ENCODE results near the gene WIZ. TPM values are rescaled to one million over a fixed set of nuclear protein-coding genes. Genes with fewer than 3 reads are reported as not detected.

The WIZ gene
- 10 to 100 TPM; 38.0 to 38.6 TPM for total RNA-seq
- polyA plus RNA-seq (2013, experiment 1 of 2) = 51.9 TPM
- 44.8 TPM for polyA plus RNA-seq (2013, experiment 2 of 2)
- long read RNA-seq, experiment 1, partial matches to known transcripts = 15 of 17 reads
- long read RNA-seq, experiment 1, other reads (novel, unspliced or antisense) = 2 of 17 reads
- long read RNA-seq, experiment 2, full-length matches to known transcripts = 9 of 34 reads
- long read RNA-seq, experiment 2, partial matches to known transcripts = 13 of 34 reads
- long read RNA-seq, experiment 2, other reads (novel, unspliced or antisense) = 12 of 34 reads
- long read RNA-seq, experiment 3, partial matches to known transcripts = 4 of 4 reads
- long read RNA-seq, experiment 3, other reads (novel, unspliced or antisense) = 0 of 4 reads
- long read RNA-seq, experiment 4 = 0 reads

DNA sequence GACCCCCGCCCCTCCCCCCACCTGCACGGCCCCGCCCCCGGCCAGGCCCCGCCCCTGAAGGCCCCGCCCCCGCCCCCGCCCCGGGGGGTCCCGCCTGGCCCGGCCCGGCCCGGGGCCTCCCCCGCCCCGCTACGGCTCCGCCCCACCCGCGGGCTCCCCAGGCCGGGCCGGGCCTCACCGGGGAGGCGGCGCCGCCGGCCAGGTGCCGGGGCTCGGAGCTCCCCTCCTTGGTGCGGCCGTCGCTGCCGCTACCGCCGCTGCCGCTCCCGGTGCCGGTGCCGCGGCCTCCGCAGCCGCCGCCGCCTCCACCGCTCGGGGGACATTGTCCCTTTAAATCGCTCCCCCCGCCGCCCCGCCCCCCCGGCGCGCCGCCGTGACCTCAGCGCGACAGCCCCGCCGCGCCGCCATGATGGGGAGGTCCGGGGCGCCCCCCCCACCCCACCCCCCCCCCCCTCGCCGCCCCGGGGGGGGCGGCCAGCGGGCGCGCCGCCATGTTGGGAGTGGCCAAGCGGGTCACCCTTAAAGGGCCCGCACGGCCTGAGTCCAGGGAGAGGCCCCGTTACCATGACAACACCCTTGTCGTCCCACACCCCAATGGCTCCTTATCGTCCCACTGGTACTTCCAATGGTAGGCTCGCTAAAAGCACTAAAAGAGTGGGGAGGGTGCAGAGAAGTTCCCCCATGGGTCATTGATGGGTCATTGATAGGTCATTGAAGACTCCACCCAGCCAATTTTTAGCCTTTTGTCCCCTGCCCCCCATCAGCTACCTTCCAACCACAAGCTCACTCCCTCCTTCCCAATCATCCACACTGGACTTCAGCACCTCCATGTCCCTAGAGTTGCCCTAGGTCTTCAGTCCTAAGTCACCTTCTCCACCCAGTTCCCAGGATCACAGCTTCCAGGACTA lies at the start of gene WIZ:
Gene WIZ (minus strand): TSS at position 337 of the 908 bp plus-strand sequence. CDS start 1,649 bp downstream, outside the sequence.
- no peaks in the 10 kb centered on the region for H3K4me1 ChIP-seq (ENCODE audit: control insufficient read depth, insufficient read depth, low read length)
- Mint-ChIP-seq H3K27ac (peak within 1 kb of the TSS; percentile 66), H3K4me1 (no peaks in the 10 kb centered on the region), H3K9me3 (no peaks in the 10 kb centered on the region), H3K27me3 (ENCODE audit: insufficient read depth) (peaks cover 45% of the 10 kb centered on the region), H3K36me3 (ENCODE audit: low read depth) (peaks cover 4% of the 10 kb centered on the region), H3K4me3 (peak within 1 kb of the TSS; percentile 60)
- H3K27ac ChIP-seq (ENCODE audit: low read depth, low read length) = no peak within 1 kb of the TSS
- no peaks in the 10 kb centered on the region for H3K9me3 ChIP-seq (ENCODE audit: control insufficient read depth, low read length)
- peak; percentile 91 for DNase-seq
- H3K27me3 ChIP-seq (ENCODE audit: control insufficient read depth, insufficient read depth, low read length, poor library complexity, severe bottlenecking) = peaks cover 38% of the 10 kb centered on the region
- 2 to 3% methylated on average over 8 to 50 of the region's 77 CpGs for WGBS, 2 experiments (ENCODE audit: insufficient coverage in 1 of 2, insufficient read length in 1 of 2)
- TF ChIP-seq CTCF (conservative IDR thresholded peaks at IDR 0.05) = no peak
- peak within 1 kb of the TSS; percentile 71 for H3K4me3 ChIP-seq (ENCODE audit: low read length)
- no peak within 1 kb of the TSS for H3K9ac ChIP-seq (ENCODE audit: extremely low read depth, low read length, poor library complexity, severe bottlenecking)
- no peaks in the 10 kb centered on the region for H3K36me3 ChIP-seq (ENCODE audit: control insufficient read depth, insufficient read depth, low read length)

- Histone ChIP-seq H3K27me3 (ENCODE audit: control insufficient read depth, insufficient read depth, low read length, poor library complexity, severe bottlenecking) (no peaks in the 10 kb centered on the region), H3K4me3 (ENCODE audit: low read length) (no peak overlapping the region), H3K27ac (ENCODE audit: low read depth, low read length) (no peak overlapping the region), H3K9me3 (ENCODE audit: control insufficient read depth, low read length) (peaks cover 19% of the 10 kb centered on the region), H3K9ac (ENCODE audit: extremely low read depth, low read length, poor library complexity, severe bottlenecking) (no peak overlapping the region), H3K36me3 (ENCODE audit: control insufficient read depth, insufficient read depth, low read length) (no peaks in the 10 kb centered on the region), H3K4me1 (ENCODE audit: control insufficient read depth, insufficient read depth, low read length) (no peaks in the 10 kb centered on the region)
- peaks cover 70% of the 10 kb centered on the region for H3K9me3 Mint-ChIP-seq
- no peak overlapping the region for H3K4me3 Mint-ChIP-seq
- H3K27ac Mint-ChIP-seq = no peak overlapping the region
- no peak for TF ChIP-seq CTCF (conservative IDR thresholded peaks at IDR 0.05)
- peaks cover 2% of the 10 kb centered on the region for H3K36me3 Mint-ChIP-seq (ENCODE audit: low read depth)
- DNase-seq = peak; percentile 69
- no peaks in the 10 kb centered on the region for H3K27me3 Mint-ChIP-seq (ENCODE audit: insufficient read depth)
- no peaks in the 10 kb centered on the region for H3K4me1 Mint-ChIP-seq
- 82 to 87% methylated on average over 4 to 6 of the region's 6 CpGs for WGBS, 2 experiments (ENCODE audit: insufficient coverage in 1 of 2, insufficient read length in 1 of 2)
These were observed 49.2 kb upstream of the WIZ start for GRCh38 chr19:15498910-15499309.

DNA sequence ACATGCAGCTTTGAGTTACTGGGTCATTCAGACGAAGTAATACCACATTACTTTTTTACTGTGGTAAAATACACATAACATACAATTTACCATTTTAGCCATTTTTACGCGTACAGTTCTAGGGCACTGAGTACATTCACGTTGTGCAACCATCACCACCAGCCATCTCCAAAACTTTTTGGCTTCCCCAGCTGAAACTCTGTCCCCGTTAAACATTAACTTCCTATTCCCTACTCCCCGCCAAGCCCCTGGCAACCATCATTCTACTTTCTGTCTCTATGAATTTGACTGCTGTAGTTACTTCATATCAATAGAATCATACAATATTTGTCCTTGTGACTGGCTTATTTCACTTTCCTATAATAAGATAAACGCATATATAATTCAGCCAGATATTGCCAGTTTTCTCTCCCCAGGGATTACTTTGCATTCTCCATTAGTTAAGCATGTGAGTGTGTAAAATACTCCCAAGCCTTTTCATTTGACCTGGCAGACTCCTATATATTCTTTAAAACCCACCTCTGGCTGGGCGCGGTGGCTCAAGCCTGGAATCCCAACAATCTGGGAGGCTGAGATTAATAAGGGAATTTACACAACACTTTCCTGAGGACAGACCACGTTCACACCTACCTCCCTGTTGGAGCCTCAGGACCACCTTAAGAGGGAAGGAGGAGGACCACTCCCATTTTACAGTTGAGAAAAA lies 48.6 kb upstream of the WIZ start:
- no peak for TF ChIP-seq CTCF (conservative IDR thresholded peaks at IDR 0.05)
- no peaks in the 10 kb centered on the region for H3K27me3 ChIP-seq (ENCODE audit: control insufficient read depth, insufficient read depth, low read length, poor library complexity, severe bottlenecking)
- no peaks in the 10 kb centered on the region for H3K36me3 ChIP-seq (ENCODE audit: control insufficient read depth, insufficient read depth, low read length)
- H3K27ac Mint-ChIP-seq = no peak overlapping the region
- no peaks in the 10 kb centered on the region for H3K4me1 ChIP-seq (ENCODE audit: control insufficient read depth, insufficient read depth, low read length)
- H3K36me3 Mint-ChIP-seq (ENCODE audit: low read depth) = peaks cover 2% of the 10 kb centered on the region
- H3K9me3 Mint-ChIP-seq = peaks cover 71% of the 10 kb centered on the region
- no peak overlapping the region for H3K27ac ChIP-seq (ENCODE audit: low read depth, low read length)
- 51 to 81% methylated on average over 4 to 10 of the region's 10 CpGs for WGBS, 2 experiments (ENCODE audit: insufficient coverage in 1 of 2, insufficient read length in 1 of 2)
- peaks cover 16% of the 10 kb centered on the region for H3K9me3 ChIP-seq (ENCODE audit: control insufficient read depth, low read length)
- H3K4me3 Mint-ChIP-seq = no peak overlapping the region
- no peak overlapping the region for H3K4me3 ChIP-seq (ENCODE audit: low read length)
- no peaks in the 10 kb centered on the region for H3K4me1 Mint-ChIP-seq
- DNase-seq = no peak
- H3K27me3 Mint-ChIP-seq (ENCODE audit: insufficient read depth) = no peaks in the 10 kb centered on the region
- H3K9ac ChIP-seq (ENCODE audit: extremely low read depth, low read length, poor library complexity, severe bottlenecking) = no peak overlapping the region

Measured in endodermal cell (in vitro differentiated cells).